Neural progenitor cell (in vitro differentiated cells): ENCODE measurements around the gene TDRD9.

Source experiments
- CTCF ChIP-seq: fragments of 200-600 bp; sonication (generic); IDR thresholded peaks from 2 replicates; pipeline ENCODE4 v1.5.1; 2017; ENCODE audit warnings: antibody characterized with exemption, mild to moderate bottlenecking
- EZH2 ChIP-seq: fragments of 200-600 bp; sonication (generic); IDR thresholded peaks from 2 replicates; pipeline ENCODE4 v1.6.1; 2017; ENCODE audit warnings: antibody characterized with exemption, mild to moderate bottlenecking, moderate library complexity

- no peak for TF ChIP-seq CTCF
- no peak for TF ChIP-seq EZH2
Observed at GRCh38 chr14:104003616-104004015, 75.4 kb downstream of the TDRD9 start.
